Stomach (tissue), 4 donors: ENCODE data around the gene EFNA3.

Source experiments
- CTCF ChIP-seq, 7 experiments: fragments of 450-650 bp in 4 of 7; fragments of 200-600 bp in 3 of 7; sonication (generic) in 3 of 7; IDR thresholded peaks; one replicate each; pipeline ENCODE4 v1.5.1; 2016 to 2019; ENCODE audit warnings: antibody characterized with exemption in 7 of 7, control low read depth in 2 of 7, mild to moderate bottlenecking in 1 of 7
- EP300 ChIP-seq: sonication (generic); formaldehyde crosslinking; IDR thresholded peaks from one replicate; pipeline ENCODE4 v1.6.1; 2017; ENCODE audit warnings: antibody characterized with exemption
- POLR2A ChIP-seq, 4 donors: fragments of 450-650 bp; IDR thresholded peaks; one replicate each; pipeline ENCODE4 v1.6.1; 2016; ENCODE audit warnings: antibody characterized with exemption in 4 of 4, control low read depth in 2 of 4, mild to moderate bottlenecking in 1 of 4, moderate library complexity in 1 of 4
- POLR2AphosphoS5 ChIP-seq, 3 donors: sonication (generic); formaldehyde crosslinking; IDR thresholded peaks; one replicate each; pipeline ENCODE4 v1.6.1; 2016; ENCODE audit warnings: antibody characterized with exemption in 3 of 3

- TF ChIP-seq CTCF (IDR thresholded peaks at IDR 0.05) = no peak
- no peak for TF ChIP-seq POLR2A (IDR thresholded peaks at IDR 0.05)
- TF ChIP-seq POLR2AphosphoS5 (IDR thresholded peaks at IDR 0.05) = no peak
- no peak for TF ChIP-seq EP300
These were observed 20.8 kb upstream of the EFNA3 start for GRCh38 chr1:155057788-155058211.
